GM19328 (cell line): ENCODE data around the gene UVRAG.
"Not testable (repeated sequence)": the region's sequence is repeated elsewhere in the genome, so short reads cannot be mapped to it uniquely, and the experiment has no call there.

Experiments
- ATAC-seq: cut with Tn5 transposase; IDR thresholded peaks from one replicate; pipeline ENCODE4 v1.9.1; 2021; ENCODE audit warnings: mild to moderate bottlenecking, moderate library complexity; ENCODE audit not compliant: unreplicated experiment

Gene UVRAG

DNA sequence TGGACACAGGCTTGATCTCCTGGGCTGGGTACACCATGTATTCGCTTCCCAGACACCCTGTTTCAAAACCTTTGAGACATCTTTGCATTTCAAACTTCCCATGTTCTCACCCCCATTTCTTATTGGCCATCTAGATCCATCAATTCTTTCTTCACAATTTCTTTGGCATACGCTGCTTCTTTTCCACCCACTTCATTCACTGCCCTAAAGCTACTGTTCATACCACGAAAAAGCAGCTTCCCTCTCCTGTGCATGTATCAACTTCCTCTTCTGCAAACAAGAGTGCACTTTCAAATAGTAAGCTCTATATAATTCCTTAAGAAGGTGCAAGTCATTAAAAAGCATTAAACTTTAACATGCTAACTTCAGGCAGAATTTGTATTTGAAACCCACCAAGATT lies 21.4 kb downstream of the UVRAG start:
- no peak for ATAC-seq

DNA sequence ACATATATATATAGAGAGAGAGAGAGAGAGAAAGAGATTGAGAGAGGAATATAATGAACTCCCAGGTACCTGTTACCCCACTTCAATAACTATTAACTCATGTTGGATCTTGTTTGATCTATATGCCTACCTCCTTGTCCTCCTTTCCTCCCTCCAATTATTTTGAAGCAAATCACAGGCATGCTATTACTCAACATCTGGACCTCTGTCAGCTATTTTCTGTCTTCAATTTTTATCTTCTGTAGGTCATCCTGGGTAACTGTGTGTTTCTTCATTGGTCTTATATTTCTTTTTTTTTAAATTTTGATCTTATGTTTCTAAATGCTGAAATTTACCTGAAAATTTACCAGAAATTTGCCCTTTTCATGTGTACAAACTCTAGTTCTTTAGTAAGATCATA lies 24.8 kb downstream of the UVRAG start:
- no peak for ATAC-seq

DNA sequence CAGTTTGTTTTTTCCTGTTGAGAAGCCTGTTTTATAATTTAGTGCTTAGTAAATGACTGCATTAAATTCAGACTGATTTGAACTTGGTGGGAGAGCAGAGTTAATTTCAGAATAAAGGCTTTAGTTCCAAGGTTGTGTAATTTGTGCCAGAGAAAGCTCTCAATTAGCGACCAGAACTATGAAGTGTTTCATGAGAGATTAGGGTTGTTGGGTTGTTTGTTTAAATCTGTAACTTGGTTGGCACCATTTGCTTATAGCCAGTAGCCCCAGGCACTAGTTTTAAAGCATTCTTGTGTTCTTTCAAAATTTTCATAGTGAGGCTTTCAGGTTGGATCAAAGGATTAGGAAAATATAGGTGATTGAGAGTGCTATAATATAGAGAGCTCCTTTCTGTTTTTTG lies 25.5 kb downstream of the UVRAG start:
- ATAC-seq = no peak

DNA sequence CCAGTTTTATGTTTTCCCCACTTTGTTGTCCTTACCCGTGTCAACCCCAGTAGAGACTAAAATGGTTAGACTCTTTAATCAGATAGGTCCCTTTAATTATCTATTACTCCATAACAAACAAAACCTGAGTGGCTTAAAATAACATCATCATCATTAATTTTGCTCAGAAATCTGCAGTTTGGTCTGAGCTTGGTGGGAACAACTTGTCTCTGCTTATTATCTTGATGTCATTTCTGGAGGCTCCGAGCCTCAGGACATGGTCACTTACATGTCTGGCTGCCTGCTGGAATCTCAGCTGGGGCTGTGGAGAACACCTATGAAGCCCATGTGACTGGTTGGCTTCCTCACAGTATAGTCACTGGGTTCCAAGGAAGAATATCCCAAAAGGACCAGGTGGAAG lies 26.7 kb downstream of the UVRAG start:
- no peak for ATAC-seq

DNA sequence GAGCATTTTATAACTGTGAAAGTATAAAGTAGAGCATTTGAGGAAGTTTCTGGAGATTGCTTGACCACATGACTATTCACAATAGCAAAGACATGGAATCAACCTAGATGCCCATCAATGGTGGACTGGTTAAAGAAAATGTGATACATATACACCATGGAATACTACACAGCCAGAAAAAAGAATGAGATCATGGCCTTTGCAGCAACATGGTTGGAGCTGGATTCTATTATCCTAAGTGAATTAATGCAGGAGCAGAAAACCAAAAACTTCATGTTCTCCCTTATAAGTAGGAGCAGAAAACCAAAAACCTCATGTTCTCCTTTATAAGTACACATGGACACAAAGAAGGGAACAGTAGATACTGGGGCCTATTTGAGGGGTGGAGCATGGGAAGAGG lies 30.3 kb downstream of the UVRAG start:
- no peak for ATAC-seq

DNA sequence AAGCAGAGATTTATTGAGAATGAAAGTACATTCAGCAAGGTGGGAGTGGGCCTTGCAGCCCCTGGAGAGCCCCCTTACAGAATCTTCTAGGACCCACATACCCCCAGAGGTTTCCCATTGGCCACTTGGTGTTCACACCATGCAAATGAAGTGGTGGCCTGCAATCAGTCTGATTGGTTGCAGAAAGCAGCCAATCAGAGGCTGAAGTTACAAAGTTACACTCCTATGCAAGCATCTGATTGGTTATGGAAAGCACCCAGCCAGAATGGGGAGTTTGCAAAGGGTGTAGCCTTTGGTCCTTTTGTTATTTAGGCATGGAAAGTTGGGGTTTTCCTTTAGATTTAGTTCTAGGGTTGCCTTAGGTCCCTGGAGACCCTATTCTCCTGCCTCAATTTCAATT lies 34.9 kb downstream of the UVRAG start:
- ATAC-seq = no peak

DNA sequence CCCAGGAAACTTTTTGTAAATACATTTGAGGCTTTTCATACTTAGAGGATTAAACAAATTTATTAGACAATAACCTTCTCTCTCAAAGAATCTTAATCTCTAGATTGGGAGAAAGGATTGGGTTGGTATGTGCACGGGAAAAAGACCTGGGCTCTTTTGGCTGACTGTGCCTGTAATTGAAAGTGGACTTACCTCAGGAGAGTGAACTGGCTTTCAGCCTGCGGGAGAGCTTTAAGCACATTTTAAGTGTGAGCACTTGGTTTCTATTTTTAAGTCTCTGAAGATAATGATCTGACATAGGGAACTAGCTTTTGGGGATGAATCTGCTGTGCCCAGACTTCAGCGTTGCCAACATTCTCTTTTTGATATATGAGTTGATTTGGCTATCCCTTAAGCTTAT lies 35.8 kb downstream of the UVRAG start:
- no peak for ATAC-seq

DNA sequence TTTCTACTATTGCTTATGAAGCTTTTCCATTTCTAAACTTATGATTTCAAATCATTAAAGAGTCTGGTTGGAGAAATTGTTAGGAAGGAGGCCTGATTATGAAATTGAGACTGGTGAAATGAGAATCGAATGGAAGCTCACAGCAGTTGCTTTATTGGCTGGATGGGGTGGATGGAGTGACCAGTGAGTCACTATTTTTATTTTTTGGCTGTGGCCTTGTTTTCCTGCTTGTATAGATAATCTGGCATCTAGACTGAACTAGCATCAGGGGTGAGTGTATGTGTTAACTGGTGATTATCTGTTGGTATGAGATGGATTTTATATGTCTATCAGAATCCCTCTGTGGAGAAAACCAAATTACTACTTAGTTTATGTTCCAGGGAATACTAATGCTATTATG lies 36.2 kb downstream of the UVRAG start:
- no peak for ATAC-seq

DNA sequence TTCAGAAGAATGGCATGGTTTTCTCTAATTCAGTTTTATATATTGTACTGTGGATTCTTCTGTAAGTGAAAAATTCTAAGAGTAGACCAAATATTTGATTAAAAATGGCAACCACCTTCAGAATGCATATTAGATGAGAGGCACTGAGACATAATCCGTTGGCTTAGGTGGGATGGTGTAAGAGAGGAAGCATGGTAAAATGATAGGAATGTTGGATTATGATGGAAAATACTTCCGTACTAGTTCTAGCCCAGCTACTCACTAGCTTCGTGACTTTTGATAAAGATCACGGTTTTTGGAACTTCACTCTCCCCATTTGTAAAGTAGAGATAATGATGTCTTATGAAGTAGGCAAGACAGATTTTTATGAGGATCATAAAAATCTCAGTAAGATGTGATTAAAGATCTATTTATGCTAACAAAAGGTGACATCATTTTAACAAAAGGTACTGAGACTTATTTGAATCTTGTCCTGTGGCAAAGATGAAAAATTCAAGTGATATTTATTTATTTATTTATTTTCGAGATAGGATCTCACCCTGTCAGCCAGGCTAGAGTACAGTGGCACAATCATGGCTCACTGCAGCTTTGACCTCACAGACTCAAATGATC lies 37.5 kb downstream of the UVRAG start:
- ATAC-seq = no peak

DNA sequence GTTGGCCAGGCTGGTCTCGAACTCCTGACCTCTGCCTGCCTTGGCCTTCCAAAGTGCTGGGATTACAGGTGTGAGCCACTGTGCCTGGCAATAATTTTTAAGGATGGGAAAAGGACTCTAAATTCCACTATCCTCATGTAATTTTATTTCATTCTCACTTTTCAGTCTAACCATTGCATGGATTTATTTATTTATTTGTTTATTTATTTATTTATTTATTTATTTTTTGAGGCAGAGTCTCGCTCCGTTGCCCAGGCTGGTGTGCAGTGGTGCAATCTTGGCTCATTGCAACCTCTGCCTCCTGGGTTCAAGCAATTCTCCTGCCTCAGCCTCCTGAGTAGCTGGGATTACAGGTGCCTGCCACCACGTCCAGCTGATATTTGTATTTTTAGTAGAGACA lies 38.6 kb downstream of the UVRAG start:
- ATAC-seq = not testable (repeated sequence)

DNA sequence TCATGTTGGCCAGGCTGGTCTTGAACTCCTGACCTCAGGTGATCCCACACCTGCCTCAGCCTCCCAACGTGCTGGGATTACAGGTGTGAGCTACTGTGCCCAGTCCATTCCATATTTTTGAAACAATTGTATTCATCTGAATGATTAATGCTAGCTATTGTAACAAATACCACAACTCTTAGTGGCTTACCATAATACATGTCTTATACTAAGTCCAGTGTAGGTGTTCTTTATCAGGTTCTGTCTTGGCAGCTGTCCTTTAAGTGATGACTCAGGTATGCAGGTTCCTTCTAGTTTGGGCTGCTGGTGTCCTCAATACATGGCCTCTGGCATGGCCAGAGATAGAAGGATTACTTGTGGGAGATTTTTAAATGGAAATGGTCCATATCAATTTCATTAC lies 39.0 kb downstream of the UVRAG start:
- ATAC-seq = no peak

DNA sequence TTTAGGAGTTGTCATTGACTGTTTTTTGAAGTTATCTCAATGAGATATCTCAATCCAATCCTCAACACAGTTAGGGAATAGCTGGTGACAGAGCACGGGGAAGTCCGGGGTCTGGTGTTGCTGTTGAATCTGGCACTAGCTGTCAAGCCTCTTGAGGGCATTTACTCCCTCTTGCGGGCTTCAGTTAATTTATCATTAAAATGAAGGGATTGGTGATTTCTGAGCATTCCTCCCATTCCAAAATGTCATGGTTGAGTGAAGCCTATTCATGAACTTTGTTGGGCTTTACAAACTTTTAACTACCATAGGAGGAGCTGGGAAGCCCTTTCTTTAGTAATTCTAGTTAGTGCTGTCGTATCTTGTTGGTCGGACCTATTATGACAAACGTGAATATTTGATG lies 40.2 kb downstream of the UVRAG start:
- ATAC-seq = no peak

DNA sequence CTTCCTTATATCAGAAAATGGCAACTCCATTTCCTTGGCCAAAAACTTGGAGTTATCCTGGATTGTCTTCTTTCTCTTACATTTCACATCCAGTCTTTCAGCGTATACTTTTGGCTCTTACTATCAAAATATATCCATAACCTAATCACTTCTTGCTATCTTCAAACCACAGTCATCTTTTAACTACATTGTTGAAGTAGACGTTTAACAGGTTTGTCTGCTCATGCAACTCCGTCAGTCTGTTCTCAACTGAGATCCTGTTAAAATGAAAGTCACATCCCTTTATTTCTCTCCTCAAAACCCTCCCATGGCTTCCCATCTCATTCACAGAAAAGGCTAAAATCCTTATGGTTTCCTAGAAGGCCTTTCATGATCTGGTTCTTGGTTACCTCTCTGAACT lies 41.9 kb downstream of the UVRAG start:
- no peak for ATAC-seq

DNA sequence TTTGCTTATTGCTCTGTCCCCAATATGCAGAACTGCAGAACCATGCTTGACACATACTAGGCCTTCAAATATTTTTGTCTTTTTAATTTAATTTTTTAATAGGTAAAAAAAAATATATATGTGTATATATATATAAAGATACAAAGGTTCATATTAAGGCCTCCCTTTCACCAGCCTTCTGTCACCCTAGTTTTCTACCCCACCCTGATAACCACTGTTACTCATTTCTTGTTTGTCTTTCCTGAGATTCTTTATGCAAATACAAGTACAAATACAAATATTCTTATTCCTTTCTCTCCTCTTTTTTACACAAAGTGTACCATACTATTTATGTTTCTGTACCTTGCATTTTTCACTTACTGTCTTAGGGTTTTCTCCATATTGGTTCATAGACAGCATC lies 43.0 kb downstream of the UVRAG start:
- ATAC-seq = no peak

DNA sequence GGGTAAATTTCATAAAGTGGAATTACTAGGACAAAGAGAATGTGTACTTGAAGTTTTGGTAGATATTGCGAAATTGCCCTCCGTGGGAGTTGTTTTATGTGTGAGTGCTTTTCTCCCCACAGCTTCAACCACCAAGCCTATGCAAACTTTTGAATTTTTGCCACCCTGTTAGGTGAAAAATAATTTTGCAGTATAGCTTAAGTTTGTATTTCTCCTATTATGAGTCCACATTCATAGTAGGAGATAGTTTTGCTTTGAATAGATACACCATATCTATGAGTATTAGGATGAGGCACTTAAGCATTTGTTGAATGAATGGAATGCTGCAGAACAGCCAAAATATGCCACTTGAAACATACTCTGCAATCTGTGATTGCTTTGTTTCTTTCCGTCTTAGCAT lies 43.6 kb downstream of the UVRAG start:
- no peak for ATAC-seq

DNA sequence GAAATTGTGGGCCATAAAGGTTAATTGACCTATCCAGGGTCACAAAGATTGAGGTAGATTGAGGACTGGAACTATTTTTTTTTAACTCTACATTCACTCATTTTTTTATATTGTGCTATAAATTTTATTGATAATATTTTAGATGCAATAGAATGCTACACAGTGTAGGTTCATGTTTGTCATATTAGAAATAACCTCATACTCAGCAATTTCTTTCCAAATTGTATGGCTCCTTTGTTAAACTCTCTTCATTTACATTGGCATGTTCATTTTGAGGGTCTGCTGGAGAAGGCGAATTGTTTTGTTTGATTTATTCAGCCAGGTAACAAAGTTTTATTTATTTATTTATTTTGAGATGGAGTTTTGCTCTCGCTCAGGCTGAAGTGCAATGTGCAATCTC lies 44.6 kb downstream of the UVRAG start:
- no peak for ATAC-seq

DNA sequence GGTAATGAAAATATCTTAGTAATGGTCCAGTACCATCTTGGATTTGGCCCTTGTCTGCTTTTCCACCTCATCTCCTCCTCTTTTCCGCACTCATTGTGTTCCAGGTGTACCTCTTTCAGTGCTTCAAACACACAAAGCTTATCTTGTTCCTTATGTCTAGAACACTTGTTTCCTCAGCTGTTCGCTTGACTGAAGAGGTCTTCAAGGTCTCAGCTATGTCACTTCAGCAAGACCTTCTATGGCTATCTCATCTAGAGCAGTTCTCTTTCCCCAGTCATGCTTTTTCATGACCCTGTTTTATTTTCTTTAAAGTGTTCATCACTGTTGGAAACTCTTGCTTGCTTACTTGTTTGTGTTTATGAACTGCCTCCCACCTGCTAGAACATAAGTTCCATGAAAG lies 47.4 kb downstream of the UVRAG start:
- ATAC-seq = no peak

DNA sequence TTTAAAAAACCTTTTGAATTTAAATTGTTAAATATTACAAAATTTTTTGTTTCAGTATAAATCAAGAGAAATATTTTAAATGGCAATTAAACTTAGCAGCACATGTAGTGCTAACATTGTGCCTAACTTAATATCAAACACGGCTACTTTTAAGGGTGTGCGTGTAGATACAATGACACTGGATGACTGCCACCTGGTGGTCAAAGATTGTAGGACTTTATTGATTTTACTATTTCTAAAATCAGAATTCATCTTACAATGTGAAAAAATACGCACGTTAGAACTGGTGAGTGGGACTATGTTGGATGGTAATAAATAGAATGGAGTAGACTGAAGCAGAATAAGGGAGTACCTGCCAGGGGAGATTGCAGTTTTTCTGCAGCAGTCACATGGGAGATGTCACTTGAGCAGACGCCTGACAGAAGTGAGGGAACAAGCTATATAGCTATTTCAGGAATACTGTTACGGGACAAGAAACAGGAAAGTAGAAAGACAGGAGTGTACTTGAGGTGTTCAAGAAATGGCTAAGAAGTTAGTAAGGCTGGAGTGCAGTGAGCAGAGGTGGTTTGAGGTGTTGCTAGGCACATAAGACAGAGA lies 52.9 kb downstream of the UVRAG start:
- no peak for ATAC-seq

DNA sequence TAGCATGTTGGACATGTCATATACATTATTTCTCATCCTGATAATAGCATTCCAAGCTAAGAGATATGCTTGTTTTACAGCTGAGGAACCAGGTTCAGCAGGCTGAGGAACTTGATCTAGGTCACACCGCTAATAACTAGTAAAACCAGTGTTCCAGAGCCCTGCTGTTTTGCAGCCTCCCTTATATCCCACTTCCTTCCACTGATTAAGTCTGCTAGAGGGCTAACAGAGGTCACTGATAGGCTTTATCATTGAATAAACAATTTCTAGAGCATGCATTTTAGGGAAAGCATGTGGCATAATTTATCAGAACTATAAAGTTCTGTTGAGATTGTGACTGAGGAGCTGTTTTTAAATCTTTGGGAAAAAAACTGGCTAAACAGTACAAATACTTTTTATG lies 54.0 kb downstream of the UVRAG start:
- ATAC-seq = no peak

DNA sequence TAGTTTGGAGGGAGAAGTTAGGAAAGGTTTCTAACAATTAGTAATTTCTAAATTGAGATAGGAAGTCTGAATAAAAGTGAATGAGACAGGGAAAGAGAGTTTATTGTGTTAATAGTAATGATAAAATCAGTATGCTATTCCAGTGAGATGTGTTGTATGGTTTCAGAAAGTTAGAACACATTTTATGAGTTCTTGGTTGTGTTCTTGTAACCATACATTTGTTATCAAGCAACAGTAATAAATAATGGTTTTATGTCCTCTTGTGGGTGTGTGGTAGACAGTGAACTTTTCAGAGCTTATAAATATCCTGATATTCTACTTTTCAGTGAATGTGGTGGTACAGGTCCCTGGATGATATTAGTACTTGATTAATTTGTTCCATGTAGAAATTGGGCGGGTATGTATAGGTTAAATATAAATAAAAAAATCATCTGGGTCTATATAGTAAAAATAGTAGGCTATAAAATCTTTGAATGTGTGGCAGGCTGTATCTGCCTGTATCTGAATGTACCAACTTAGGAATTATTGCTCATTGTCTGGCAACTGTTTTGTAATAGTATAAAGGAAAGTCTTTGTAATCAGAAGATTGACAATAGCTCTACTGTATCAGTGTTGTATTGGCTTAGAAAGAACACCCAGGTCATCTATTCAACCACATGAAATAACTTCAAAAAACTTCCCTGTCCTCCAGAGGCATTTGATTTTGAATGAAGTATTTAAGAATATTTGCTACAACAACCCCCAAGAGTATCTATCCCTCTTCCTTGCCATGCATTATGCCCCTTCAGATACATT lies 54.8 kb downstream of the UVRAG start:
- ATAC-seq = no peak

DNA sequence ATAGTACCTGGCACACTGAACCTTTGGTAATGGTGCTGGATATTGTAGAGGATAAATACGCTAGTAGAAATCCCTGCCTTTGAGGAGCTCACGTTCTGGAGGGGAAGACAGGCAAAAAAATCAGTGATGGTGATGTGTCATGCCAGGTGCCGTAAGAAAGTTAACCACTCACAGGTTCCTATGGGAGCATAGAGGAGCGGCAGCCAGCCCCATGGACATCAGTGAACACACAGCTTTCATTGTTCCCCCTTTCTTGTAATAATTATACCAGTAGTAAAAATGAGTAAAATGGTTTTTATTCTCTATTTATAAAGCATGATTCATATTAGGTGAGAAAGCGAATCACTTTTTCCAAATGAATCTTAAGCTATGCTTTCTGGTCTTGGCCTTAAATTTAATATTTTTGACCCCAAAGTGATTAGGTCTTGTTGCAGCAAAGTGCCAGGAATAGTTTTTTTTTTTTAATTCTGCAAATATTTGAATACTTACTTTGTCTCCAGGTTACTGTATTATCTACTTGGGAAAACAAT lies 57.9 kb downstream of the UVRAG start:
- no peak for ATAC-seq
